Measurements from ENCODE around the gene STK16.
A peak's percentile ranks its signal among the peaks of the same experiment; 100 is the strongest.
"Not testable (repeated sequence)": the region's sequence is repeated elsewhere in the genome, so short reads cannot be mapped to it uniquely, and the experiment has no call there.

The STK16 gene

DNA sequence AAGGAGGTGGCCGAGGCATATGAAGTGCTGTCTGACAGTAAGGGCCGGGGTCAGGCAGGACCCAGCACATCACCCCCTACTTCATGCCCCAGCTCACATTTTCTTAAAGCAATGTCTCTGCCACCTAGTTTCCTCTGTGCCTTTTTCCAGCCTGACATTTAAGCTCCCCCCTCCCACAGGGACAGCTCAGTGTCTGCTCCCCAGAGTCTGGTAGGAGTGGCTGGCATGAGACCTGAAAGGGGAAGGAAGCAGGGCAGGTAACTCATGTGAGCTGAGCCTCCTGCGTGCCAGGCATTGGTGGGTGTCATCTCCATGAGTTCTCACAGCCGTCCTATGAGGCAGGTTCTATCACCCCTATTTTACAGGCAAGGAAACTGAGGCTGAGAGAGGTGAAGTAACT lies 35.4 kb downstream of the STK16 start:
- H3K4me3 ChIP-seq, result peak overlapping the region in 1 of 7 experiments; percentile 57
- peak overlapping the region in 13 of 21 experiments; percentile 22 to 100 (median 98) for H3K27ac ChIP-seq

DNA sequence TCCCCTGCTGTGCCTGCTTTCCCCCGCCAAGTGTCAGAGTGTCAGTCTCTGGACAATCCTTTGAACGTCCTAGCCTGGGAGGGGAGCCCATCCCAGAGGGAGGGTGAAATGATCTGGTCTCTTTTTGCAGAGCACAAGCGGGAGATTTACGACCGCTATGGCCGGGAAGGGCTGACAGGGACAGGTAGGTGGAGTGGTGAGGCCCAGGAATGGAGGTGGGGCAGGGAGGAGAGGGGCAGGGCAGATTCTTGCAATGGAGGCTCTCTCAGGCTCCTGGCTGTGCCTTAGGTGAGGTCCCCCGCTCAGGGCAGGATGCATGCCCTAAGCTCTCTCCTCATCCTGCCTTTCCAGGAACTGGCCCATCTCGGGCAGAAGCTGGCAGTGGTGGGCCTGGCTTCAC lies 36.3 kb downstream of the STK16 start:
- Histone ChIP-seq H3K4me3 (no peak overlapping the region), H3K27ac (peak overlapping the region in 8 of 21 experiments; percentile 14 to 99 (median 97))

DNA sequence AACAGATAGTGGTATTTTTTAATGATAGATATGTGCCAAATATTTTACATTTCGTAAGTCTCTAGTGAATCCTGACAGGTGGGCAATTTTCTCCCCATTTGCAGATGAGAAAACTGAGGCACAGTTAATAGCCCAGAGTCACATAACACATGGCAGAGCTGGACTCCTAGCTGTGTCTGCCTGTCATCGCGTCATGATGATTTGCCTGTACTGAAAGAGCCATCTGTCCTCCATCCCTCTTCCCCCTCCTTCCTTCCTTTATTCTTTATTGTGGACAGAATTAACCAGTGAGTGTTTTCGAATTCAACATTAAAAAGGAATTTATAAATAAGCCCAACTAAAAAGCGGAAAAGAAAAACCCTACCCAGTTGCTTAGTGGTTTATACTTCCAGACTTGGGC lies 37.1 kb downstream of the STK16 start:
- Histone ChIP-seq H3K4me3 (no peak overlapping the region), H3K27ac (peak overlapping the region in 7 of 21 experiments; percentile 41 to 98 (median 90))

DNA sequence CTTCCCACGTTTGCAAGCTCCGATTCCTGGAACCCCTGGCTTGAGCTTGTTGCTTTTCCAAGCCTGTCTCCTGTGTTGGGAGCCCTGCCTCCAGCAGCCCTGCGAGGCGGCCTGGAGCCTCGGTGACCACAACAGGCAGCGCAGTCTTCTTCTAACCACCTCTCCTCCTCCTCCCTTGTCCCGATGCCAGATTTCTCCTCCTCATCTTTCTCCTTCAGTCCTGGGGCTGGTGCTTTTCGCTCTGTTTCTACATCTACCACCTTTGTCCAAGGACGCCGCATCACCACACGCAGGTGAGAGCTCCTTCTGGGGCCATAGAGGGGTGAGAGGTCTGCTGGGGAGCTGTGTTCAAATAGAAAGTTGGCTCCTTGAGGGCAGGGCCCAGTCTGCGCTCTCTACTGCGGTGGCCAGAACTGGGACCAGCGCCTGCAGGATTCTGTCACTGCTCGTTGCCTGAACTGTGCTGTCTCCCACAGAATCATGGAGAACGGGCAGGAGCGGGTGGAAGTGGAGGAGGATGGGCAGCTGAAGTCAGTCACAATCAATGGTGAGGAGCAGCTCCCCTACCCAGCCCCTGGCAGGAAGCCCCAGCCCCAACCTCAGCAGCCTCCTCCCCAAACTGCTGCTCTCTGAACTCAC lies 37.8 kb downstream of the STK16 start:
- Histone ChIP-seq H3K4me3 (no peak overlapping the region), H3K27ac (peak overlapping the region in 9 of 21 experiments; percentile 4 to 98 (median 52))

DNA sequence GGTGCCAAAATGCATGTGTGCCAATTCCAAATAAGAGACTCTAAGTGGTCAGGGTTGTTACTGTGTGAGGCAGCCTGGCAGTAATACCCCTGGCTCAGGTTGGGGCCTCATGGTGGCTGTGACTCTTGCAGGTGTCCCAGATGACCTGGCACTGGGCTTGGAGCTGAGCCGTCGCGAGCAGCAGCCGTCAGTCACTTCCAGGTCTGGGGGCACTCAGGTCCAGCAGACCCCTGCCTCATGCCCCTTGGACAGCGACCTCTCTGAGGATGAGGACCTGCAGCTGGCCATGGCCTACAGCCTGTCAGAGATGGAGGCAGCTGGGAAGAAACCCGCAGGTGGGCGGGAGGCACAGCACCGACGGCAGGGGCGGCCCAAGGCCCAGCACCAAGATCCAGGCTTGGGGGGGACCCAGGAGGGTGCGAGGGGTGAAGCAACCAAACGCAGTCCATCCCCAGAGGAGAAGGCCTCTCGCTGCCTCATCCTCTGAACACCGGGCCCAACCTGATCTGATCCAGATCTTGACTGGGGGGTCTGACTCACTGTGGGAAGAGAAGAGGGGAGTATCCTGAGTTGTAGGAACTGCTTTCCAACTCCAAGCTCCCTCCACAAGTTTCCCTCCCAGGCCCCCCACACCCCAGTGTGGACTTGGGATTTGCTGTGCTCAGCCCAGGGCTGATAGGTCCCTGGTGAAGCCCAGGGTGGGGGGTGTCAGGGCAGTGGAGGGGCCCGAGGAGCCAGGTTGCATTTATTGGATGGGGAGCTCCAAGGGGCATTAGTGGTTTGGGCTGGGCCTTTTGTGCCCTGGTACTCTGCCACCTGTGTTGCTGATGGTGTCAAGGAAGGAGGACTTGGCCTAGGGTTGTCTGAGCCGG lies 39.5 kb downstream of the STK16 start:
- Histone ChIP-seq H3K27ac (peak overlapping the region in 17 of 21 experiments; percentile 6 to 90 (median 76)), H3K4me3 (no peak overlapping the region)

DNA sequence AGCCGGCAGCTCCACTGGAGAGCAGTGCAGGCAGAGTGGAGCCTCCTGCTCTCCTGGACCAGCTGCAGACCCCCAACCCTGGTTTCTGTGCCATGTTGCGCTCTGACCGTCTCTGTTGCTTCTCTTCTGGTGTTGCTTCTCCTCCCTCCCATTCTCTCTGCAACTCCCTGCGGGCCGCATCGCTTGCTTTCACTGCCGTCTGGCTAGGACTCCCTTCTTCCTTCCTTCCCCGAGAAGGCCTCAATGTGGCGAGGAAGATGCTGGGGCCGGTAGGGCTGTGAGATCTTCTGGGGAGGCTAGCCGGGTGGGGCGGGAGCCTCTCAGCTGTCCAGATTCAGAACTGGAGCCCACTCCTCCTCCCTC lies 40.1 kb downstream of the STK16 start:
- Histone ChIP-seq H3K4me3 (no peak overlapping the region), H3K27ac (peak overlapping the region in 19 of 21 experiments; percentile 29 to 90 (median 75))

DNA sequence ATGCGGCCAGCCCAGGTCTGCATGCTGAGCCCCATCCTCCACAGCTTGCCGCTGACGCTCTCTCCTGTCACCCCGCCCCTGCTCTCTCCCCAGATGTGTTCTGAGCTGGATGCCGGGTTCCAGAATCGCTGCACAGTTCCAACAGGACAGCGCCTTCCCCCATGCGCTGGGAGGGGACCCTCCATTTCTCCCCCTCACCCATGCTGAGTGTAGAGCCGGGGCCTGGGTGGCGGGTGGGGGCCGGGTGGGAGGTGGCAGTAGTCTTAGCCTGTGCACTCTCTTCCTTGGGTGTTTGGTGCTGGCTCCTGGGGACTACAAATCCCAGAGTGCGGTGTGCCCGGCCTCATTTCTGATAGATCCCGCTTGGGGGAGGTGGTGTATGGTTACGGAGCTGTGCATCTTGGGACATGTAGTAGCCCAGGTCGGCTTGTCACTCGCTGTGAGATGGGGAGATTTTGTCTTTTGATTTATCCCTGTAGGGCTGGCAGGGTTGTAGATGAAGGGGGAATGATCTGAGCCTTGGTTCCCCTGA lies 40.7 kb downstream of the STK16 start:
- no peak overlapping the region for H3K4me3 ChIP-seq
- peak overlapping the region in 19 of 21 experiments; percentile 29 to 90 (median 75) for H3K27ac ChIP-seq

DNA sequence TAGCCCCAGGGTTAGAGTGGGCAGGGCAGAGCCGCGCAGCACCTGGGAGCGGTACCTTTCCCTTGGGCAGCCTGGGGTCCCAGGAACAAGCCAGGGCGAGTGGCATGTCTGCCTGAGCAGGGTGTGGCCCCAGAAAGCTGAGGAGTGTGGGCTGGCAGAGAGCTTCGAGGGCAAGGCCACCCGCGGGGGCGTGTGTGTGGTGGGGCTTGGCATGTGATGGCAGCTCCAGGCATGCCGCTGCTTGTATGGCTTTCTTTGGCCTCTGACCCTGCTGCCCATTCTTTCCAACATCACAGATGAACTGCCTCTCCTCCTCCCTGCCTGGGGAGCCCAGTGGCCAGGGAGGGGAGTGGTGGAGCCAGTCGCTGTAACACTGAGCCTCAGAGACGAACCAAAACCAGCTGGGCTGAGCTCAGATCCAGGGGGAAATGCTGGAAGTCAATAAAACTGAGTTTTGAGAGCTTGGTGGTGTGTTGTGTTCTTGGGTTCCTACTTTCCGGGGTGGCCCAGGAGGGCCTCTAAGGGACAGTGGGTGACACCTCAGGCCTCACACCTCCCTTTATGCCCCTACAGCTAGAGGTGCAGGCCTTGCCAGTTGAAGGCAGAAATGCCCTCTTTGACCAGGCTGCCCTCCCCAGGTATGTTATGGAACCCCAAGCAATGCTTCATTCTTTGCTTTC lies 41.3 kb downstream of the STK16 start:
- H3K27ac ChIP-seq, result peak overlapping the region in 18 of 21 experiments; percentile 21 to 90 (median 76)
- no peak overlapping the region for H3K4me3 ChIP-seq

DNA sequence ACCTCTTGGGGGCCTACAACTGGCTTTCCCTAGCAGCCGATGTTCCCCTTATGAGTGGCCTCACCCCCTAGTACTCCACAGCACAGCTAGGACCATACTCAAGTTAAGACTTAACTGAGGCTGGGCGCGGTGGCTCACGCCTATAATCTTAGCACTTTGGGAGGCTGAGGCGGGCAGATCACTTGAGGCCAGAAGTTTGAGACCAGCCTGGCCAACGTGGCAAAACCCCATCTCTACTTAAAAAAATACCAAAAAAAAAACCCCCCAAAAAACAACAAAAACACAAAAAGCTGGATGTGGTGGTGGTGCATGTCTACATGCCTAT lies 41.8 kb downstream of the STK16 start:
- peak overlapping the region in 18 of 21 experiments; percentile 21 to 90 (median 76) for H3K27ac ChIP-seq
- not testable (repeated sequence) for H3K4me3 ChIP-seq

DNA sequence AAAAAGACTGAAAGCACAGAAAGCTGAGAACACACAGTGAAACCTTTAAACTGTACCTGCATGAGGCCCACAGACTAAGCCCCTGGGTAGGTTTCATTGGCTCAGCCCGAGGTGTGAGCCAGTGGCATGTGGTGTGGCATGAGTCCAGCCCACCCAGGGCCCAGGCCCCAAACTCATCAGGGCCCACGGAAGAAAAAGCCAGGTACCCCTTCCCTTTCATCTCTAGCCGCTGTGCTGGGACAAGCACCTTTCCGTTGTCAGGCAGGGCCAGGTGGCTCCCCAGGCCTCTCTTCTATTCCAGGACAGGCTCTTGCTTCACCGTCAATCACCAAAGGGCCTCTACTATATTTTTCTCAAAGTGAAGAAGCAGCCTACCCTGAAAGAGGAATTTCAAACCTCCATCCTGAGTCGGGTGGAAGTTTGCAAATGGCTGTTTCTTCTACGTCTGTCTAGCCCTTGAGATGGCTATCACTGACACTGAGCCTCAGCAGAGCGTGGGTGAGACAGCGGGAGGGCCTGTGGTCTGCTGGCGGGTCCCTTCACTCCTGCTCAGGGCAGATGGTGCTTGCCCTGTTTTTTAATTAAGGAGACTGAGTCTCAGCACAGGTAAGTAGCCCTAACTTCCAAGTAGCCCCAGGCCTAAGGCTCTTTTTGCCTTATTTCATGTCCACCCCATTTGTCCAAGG lies 42.4 kb downstream of the STK16 start:
- H3K27ac ChIP-seq, result peak overlapping the region in 17 of 21 experiments; percentile 14 to 90 (median 74)
- no peak overlapping the region for H3K4me3 ChIP-seq

DNA sequence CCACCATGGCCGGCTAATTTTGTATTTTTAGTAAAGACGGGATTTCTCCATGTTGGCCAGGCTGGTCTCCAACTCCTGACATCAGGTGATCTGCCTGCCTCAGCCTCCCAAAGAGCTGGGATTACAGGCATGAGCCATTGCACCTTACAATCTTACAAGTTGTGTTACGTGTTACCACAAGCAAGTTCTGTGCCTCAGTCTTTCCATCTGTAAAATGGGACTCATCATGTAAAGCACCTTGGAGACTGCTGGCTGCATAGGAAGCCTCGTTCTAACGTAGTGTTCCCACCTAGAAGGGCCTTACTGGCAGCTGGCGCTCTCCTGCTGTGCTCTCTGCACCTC lies 43.9 kb downstream of the STK16 start:
- peak overlapping the region in 17 of 21 experiments; percentile 9 to 90 (median 49) for H3K27ac ChIP-seq
- no peak overlapping the region for H3K4me3 ChIP-seq

DNA sequence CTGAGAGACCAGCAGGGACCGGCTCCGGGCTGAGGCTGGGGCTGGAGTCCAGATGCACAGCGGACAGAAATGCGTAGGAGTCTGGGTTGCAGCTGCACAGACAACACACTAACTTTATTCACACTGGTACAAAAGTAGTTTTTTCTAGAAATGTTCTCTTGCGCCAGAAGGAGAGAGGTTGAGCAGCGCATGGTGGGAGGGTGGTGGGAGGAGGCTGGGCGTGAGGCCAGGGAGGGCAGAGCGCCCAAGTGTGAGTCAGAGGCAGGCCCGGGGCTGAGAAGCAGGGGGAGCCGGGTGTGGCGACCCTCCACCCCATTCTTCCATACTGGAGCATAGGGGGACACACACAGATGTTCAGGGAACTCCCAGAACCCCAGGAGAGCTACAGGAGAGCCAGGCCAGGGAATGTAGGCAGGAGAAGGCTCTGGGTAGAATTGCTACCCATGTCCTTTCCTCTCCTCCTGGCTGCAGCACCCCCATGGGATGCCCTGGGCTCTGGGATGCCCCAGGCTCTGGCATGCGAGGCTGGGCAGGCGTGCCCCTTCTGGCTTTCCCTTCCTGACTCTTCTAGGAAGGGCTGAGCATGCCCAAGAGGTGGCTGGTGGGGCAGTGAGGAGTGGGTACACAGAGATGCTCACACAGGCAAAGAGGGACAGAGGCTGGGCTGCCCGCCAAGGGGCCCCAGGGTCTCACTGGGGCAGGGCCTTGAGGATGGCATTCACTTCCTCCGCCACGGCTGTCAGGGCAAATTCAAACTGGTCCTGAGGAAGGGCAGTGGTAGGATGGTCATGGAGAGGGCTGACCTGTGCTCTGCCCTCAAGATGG lies 44.5 kb downstream of the STK16 start:
- Histone ChIP-seq H3K27ac (peak overlapping the region in 20 of 21 experiments; percentile 9 to 90 (median 48)), H3K4me3 (no peak overlapping the region)

DNA sequence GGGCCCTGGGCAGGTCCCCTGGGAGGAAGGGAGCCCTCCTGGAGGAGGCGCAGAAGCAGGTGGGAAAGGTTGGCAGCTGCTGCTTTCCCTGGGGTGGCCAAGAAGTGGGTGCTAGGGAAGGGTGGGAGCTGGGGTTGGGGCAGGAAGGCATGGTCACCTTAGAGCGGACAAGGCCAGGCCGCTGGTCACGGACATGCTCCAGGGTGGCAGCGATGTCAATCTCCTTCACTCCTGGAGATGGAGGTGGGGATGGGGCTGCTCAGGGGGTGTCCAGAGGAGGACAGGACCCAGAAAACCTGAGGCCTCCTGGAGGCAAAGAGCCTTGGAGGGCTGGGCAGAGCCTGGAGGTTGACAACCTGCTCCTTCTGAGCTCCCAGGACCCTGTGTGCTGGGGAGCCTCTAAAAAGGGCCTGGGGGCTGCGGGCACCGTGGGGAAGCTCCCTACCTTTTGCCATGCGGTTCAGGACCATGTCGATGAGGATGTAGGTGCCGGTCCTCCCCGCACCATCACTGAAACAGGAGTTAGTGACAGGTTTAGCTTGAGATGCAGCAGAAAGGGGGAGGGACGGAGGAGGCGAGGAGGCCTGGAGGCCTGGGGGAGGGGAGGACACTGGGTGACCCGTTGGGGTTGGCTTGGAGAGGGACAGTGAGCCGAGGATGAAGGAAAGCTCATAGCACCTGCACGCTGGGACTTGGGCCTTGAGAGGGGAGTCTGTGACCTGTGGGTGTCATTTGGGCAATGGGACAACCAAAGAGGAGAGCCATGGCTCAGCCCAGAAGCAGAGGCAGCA lies 45.3 kb downstream of the STK16 start:
- Histone ChIP-seq H3K27ac (peak overlapping the region in 15 of 21 experiments; percentile 9 to 90 (median 63)), H3K4me3 (no peak overlapping the region)

DNA sequence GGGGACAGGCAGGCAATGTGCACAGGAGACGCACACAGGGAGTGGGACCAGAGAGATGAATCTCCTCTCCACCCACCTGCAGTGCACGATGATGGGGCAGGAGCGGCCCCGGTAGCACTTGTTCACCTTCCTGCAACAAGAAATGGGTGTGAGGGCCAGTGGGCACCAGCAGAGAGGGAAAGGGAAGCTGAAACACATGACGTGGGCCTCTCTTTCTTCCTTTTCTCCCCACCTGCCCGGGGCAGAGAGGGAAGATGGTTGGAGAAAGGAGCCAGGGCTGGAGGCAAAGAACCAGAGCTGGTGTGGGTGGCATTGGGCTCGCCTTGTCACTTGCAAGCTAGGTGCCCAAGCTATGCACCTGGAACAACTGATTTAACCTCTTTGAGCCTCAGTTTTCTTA lies 46.1 kb downstream of the STK16 start:
- peak overlapping the region in 1 of 21 experiments; percentile 5 for H3K27ac ChIP-seq

DNA sequence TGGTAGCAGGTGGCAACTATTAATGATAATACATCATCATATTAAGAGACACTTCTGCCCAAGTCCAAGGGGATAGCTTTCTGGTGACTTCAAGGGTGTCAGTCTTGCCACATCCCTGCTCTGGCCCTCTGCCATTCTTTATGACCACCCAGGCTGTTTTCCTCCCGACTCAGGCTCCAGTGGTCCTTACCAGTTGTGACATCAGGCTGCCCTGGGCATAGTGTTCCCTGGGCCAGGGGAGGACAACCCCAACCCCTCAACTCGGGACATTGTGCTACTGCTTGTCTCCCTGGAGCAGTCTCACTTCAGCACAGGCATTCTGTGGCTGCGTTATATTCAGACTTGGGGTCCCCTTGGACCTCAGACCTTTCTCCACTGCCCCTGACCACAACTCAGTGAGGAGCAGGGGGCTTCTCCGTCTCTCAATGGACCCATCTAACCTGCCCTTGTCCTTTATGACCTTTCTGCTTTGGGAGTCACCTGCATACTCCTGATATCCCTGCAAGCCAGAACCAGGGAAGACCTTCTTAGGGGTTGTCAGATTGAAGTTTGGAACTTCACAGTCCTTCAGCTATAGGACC lies 46.7 kb downstream of the STK16 start:
- Histone ChIP-seq H3K4me3 (no peak overlapping the region), H3K27ac (no peak overlapping the region)

More for the DNA sequence above, 46.1 kb downstream of the STK16 start:
- H3K4me3 ChIP-seq, result no peak overlapping the region

DNA sequence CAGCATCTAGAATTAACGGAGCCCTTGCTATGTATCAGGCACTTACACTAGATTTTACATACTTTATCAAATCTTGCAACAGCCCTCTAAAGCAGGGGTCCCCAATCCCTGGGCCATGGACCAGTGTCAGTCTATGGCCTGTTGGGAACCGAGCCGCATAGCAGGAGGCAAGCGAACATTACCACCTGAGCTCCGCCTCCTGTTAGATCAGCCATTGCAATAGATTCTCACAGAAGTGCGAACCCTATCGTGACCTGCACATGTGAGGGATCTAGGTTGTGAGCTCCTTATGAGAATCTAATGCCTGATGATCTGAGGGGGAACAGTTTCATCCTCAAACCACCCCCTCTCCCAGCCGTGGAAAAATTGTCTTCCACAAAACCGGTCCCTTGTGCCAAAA lies 47.3 kb downstream of the STK16 start:
- no peak overlapping the region for H3K27ac ChIP-seq

DNA sequence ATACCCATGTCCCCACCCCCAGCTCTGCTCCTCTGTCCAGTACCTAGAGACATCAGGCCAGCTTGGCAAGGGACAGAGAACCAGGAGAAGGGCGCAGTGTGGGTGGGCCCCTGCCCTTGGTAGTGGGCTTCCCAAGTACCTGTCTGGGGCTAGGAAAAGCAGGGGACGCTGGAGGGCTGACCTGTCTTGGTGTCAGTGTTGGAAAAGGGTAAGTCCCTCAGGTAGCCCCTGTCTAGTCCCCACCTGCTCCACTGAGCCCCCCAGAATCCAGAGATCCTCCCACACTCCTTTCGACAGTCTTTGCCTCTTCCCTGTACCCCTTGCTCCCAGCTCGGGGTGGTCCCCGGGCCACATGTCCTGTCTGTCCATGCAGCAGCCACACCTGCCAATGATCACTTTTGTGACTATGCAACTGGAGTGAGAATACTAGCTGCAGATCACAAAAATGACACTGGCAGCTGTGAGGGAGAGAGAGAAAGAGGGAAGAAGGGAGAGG lies 48.5 kb downstream of the STK16 start:
- Histone ChIP-seq H3K27ac (no peak overlapping the region), H3K4me3 (no peak overlapping the region)

More for the DNA sequence above, 47.3 kb downstream of the STK16 start:
- no peak overlapping the region for H3K4me3 ChIP-seq

All from skin epidermis (tissue), 12 donors.